ENCODE data around the gene SDHA. TPM values are rescaled to one million over a fixed set of nuclear protein-coding genes. Genes with fewer than 3 reads are reported as not detected.

Gene SDHA
- total and polyA plus RNA-seq, 9 of the 15 experiments (the other 6 are each of a cell fraction or from before 2014, with no cell fraction given): 82.9 to 191 (median 130) TPM

DNA sequence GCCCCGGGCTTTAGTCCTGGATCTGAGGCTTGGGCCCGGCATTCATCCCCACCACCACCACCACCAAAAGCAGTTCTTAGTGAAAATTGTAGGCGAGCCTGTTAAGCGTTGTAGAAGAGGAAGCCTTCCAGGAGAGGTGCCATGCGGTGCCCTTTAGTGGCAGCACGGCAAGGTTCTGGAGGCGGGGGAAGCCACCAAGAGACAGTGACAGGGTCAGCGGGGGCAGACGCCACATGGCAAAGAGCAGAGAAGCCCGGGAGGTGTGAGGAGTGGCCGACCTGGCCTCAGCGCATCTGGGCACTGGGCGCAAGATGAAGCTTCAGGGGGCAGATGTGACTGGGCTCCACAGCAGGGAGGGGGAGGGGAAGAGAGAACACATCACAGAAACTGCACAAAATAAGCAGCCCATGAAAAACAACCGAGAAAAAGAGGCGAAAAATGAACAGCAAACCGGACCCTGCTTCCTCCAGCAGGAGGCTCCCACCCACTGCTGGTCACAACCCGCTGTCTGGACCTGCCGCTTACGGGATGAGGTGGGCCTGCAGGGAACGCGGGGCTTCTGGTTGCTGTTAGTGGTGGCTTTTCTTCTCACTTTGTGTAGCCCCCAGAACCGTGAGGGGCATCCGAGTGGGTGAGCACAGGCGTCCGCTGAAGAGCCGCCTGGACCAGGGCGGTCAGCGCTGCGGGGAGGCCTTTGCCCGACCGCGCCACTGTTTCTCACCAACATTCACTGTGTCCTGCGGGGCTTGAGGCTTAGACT, 22.5 kb upstream of the SDHA start (continued):
- no peak for TF ChIP-seq TEAD2 (tag; IDR thresholded peaks at IDR 0.05)
- TF ChIP-seq, protein P1, sequence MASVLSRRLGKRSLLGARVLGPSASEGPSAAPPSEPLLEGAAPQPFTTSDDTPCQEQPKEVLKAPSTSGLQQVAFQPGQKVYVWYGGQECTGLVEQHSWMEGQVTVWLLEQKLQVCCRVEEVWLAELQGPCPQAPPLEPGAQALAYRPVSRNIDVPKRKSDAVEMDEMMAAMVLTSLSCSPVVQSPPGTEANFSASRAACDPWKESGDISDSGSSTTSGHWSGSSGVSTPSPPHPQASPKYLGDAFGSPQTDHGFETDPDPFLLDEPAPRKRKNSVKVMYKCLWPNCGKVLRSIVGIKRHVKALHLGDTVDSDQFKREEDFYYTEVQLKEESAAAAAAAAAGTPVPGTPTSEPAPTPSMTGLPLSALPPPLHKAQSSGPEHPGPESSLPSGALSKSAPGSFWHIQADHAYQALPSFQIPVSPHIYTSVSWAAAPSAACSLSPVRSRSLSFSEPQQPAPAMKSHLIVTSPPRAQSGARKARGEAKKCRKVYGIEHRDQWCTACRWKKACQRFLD (CRISPR knock-in tag; IDR thresholded peaks at IDR 0.05): no peak
- TF ChIP-seq, protein P2, sequence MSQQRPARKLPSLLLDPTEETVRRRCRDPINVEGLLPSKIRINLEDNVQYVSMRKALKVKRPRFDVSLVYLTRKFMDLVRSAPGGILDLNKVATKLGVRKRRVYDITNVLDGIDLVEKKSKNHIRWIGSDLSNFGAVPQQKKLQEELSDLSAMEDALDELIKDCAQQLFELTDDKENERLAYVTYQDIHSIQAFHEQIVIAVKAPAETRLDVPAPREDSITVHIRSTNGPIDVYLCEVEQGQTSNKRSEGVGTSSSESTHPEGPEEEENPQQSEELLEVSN (IDR thresholded peaks at IDR 0.05; ENCODE audit: borderline replicate concordance in 1 of 2, extremely low read depth in 1 of 2, insufficient read depth in 1 of 2, insufficient read length in 1 of 2, low read depth in 1 of 2, low read length in 1 of 2, poor library complexity in 1 of 2, severe bottlenecking in 1 of 2): peak in 1 of 2 experiments; percentile 26
- TF ChIP-seq NFE2 (IDR thresholded peaks at IDR 0.05; ENCODE audit: low read depth): no peak
- no peak for TF ChIP-seq MCM5 (IDR thresholded peaks at IDR 0.05; ENCODE audit: low read depth)

GRCh38 chr5:196350-196749, 21.8 kb upstream of the SDHA start:
- no TSS peak for BruUV-seq (replicated peaks)
- H3K9ac ChIP-seq (ENCODE audit: insufficient read depth in 1 of 2, low read depth in 2 of 2, low read length in 2 of 2): no peak overlapping the region
- H3K4me2 ChIP-seq (ENCODE audit: insufficient read depth, low read length): no peak overlapping the region
- H3K27ac ChIP-seq (ENCODE audit: extremely low read depth, low read depth, low read length): no peak overlapping the region
- no peaks in the 10 kb centered on the region for H3K9me3 ChIP-seq (replicated peaks; ENCODE audit: control insufficient read depth, insufficient read depth, low read depth, low read length)
- DNase-seq (ENCODE audit: extremely low read depth in 1 of 4, low spot score in 3 of 4): no peak
- peaks cover 4% of the 10 kb centered on the region; the same call in 1 of the 2 replicates for H4K20me1 ChIP-seq (replicated peaks; ENCODE audit: control insufficient read depth, insufficient read depth, low read length)
- peaks cover 19 to 34% of the 10 kb centered on the region in 2 experiments; a peak in 4 of 5 replicates for H3K27me3 ChIP-seq (ENCODE audit: control insufficient read depth in 2 of 2, insufficient read depth in 2 of 2, low read length in 2 of 2)
- POLR2A ChIA-PET: no interaction called here
- H3K4me1 ChIP-seq (replicated peaks in 1 of 2; ENCODE audit: control insufficient read depth in 2 of 2, insufficient read depth in 2 of 2, low read length in 2 of 2): peaks cover 2 to 49% of the 10 kb centered on the region in 2 experiments; a peak in 3 of 5 replicates
- TF ChIP-seq NFXL1 (CRISPR knock-in tag; IDR thresholded peaks at IDR 0.05) (no peak), ZNF584 (CRISPR knock-in tag; IDR thresholded peaks at IDR 0.05; ENCODE audit: low read depth) (no peak), MAFG (tag; conservative IDR thresholded peaks at IDR 0.05) (no peak), RCOR1 (IDR thresholded peaks at IDR 0.05; ENCODE audit: borderline replicate concordance in 1 of 2, low read depth in 2 of 2, low read length in 2 of 2) (no peak), ELK3 (CRISPR knock-in tag; IDR thresholded peaks at IDR 0.05) (no peak), CEBPB (tag; IDR thresholded peaks at IDR 0.05) (no peak), RNF2 (IDR thresholded peaks at IDR 0.05) (no peak), SAFB2 (IDR thresholded peaks at IDR 0.05; ENCODE audit: borderline replicate concordance, low read depth, low read length, severe bottlenecking) (no peak)
- FAIRE-seq: no peak
- 2% methylated on average over 4 of the region's 10 CpGs for WGBS (ENCODE audit: insufficient coverage, low coverage, missing lambda C conversion rate)
- CTCF ChIA-PET (ENCODE audit: low intra/inter-chr PET ratio): no interaction called here
- no peaks in the 10 kb centered on the region for H3K9me1 ChIP-seq (ENCODE audit: control insufficient read depth, insufficient read depth, low read length)
- no peak overlapping the region for H3K4me3 ChIP-seq
- H2AFZ ChIP-seq (ENCODE audit: low read depth, low read length): no peak overlapping the region
- no peaks in the 10 kb centered on the region for H3K79me2 ChIP-seq (ENCODE audit: control insufficient read depth, insufficient read depth, low read length)
- intact Hi-C loops (cut with micrococcal nuclease) (no loop called here), in situ Hi-C loops (cut with MboI) (no loop called here)
- ATAC-seq: no peak
- no peaks in the 10 kb centered on the region for H3K36me3 ChIP-seq (ENCODE audit: control insufficient read depth, insufficient read depth, low read length)

Measured in K562 (cell line).